Measurements from ENCODE around the gene MLH1.

- TF ChIP-seq CTCF (IDR thresholded peaks at IDR 0.05) (no peak), POLR2A (IDR thresholded peaks at IDR 0.05) (no peak), EP300 (IDR thresholded peaks at IDR 0.05) (no peak)
Observed at GRCh38 chr3:36991923-36992805, 1.2 kb upstream of the MLH1 start.
